CD8-positive, alpha-beta memory T cell (primary cell): ENCODE measurements around the gene FMNL2. TPM values are rescaled to one million over a fixed set of nuclear protein-coding genes. Genes with fewer than 3 reads are reported as not detected.
"Not testable (repeated sequence)": the region's sequence is repeated elsewhere in the genome, so short reads cannot be mapped to it uniquely, and the experiment has no call there.

Experiments
- CTCF ChIA-PET: fragments of 350-600 bp; sonication (Branson Sonifier 250); formaldehyde crosslinking; loops from one replicate; lab custom pipeline; 2021; ENCODE audit warnings: antibody characterized with exemption; lab: Charles Lee
- POLR2A ChIA-PET: fragments of 350-600 bp; sonication (Branson Sonifier 250); formaldehyde crosslinking; loops from one replicate; lab custom pipeline; 2021; ENCODE audit warnings: antibody characterized with exemption; lab: Charles Lee
- DNase-seq, 5 donors: peaks; one replicate each; pipeline versions ENCODE4 v3.0.0 to v3.0.0-alpha.2; 2020 to 2022; ENCODE audit warnings: mixed read lengths in 1 of 5
- H3K27ac ChIP-seq: one replicate; pipeline ENCODE4 v1.7.0; 2013; ENCODE audit warnings: low read depth, mild to moderate bottlenecking, low read length, moderate library complexity
- H3K27me3 ChIP-seq: 2 replicates; pipeline ENCODE4 v1.7.0; 2013; ENCODE audit warnings: low read length, mild to moderate bottlenecking; ENCODE audit not compliant: insufficient read depth, poor library complexity, severe bottlenecking
- H3K36me3 ChIP-seq: 2 replicates; pipeline ENCODE4 v1.7.0; 2013; ENCODE audit warnings: mild to moderate bottlenecking, low read length, moderate library complexity; ENCODE audit not compliant: insufficient read depth
- H3K4me1 ChIP-seq: 2 replicates; pipeline ENCODE4 v1.7.0; 2013; ENCODE audit warnings: mild to moderate bottlenecking, low read length, moderate library complexity; ENCODE audit not compliant: insufficient read depth
- H3K4me3 ChIP-seq: 2 replicates; pipeline ENCODE4 v1.7.0; 2013; ENCODE audit warnings: mild to moderate bottlenecking, low read length
- H3K9me3 ChIP-seq: 2 replicates; pipeline ENCODE4 v1.7.0; 2013; ENCODE audit warnings: mild to moderate bottlenecking, low read length
- H3K27ac Mint-ChIP-seq, 8 donors: one replicate each; pipeline ENCODE4 v1.8.0; 2020 to 2021; ENCODE audit warnings: mixed read lengths in 8 of 8, mild to moderate bottlenecking in 6 of 8, inconsistent platforms in 3 of 8, moderate library complexity in 3 of 8
- H3K27me3 Mint-ChIP-seq, 2 donors: one replicate each; pipeline ENCODE4 v1.8.0; 2020 to 2021; ENCODE audit warnings: mixed read lengths in 2 of 2, mild to moderate bottlenecking in 1 of 2, moderate library complexity in 1 of 2
- H3K36me3 Mint-ChIP-seq, 3 donors: one replicate each; pipeline ENCODE4 v1.8.0; 2020 to 2021; ENCODE audit warnings: mixed read lengths in 3 of 3, inconsistent platforms in 1 of 3, mild to moderate bottlenecking in 1 of 3
- H3K4me1 Mint-ChIP-seq, 3 donors: one replicate each; pipeline ENCODE4 v1.8.0; 2020 to 2021; ENCODE audit warnings: mixed read lengths in 3 of 3, inconsistent platforms in 1 of 3, mild to moderate bottlenecking in 1 of 3
- H3K4me3 Mint-ChIP-seq, 7 donors: one replicate each; pipeline ENCODE4 v1.8.0; 2020 to 2021; ENCODE audit warnings: mixed read lengths in 7 of 7, mild to moderate bottlenecking in 6 of 7, moderate library complexity in 4 of 7, inconsistent platforms in 2 of 7
- H3K9me3 Mint-ChIP-seq, 5 donors: one replicate each; pipeline ENCODE4 v1.8.0; 2020 to 2022; ENCODE audit warnings: mixed read lengths in 5 of 5, mild to moderate bottlenecking in 3 of 5, moderate library complexity in 2 of 5, inconsistent platforms in 1 of 5
- polyA plus RNA-seq: library from polyadenylated mRNA; unstranded; fragments of 300-500 nt; fragmentation: Illumina TruSeq; gene quantifications from one replicate; pipeline ENCODE4 v1.2.3, GENCODE V29; 2021
- total RNA-seq, 2 experiments: library from RNA; stranded (reverse); gene quantifications; one replicate each; pipeline ENCODE4 v1.2.3, GENCODE V29; 2021

The FMNL2 gene
- total and polyA plus RNA-seq, 3 experiments from 2014 or later: 0.05 to 0.59 (median 0.58) TPM

GRCh38 chr2:152309352-152310214, 25.4 kb upstream of the FMNL2 start:
- ChIA-PET CTCF (no interaction called here), POLR2A (no interaction called here)
- no peak overlapping the region for H3K27ac ChIP-seq
- H3K4me3 ChIP-seq: no peak overlapping the region
- Mint-ChIP-seq H3K36me3 (no peaks in the 10 kb centered on the region), H3K4me1 (no peaks in the 10 kb centered on the region), H3K4me3 (no peak overlapping the region), H3K9me3 (no peaks in the 10 kb centered on the region), H3K27me3 (no peaks in the 10 kb centered on the region), H3K27ac (no peak overlapping the region)
- H3K4me1 ChIP-seq: no peaks in the 10 kb centered on the region
- no peaks in the 10 kb centered on the region for H3K36me3 ChIP-seq
- DNase-seq: no peak
- H3K9me3 ChIP-seq: no peaks in the 10 kb centered on the region
- no peaks in the 10 kb centered on the region for H3K27me3 ChIP-seq

GRCh38 chr2:152319822-152320570, 15.0 kb upstream of the FMNL2 start:
- no peaks in the 10 kb centered on the region for H3K36me3 Mint-ChIP-seq
- H3K27ac Mint-ChIP-seq: no peak overlapping the region
- POLR2A ChIA-PET: no interaction called here

GRCh38 chr2:152320814-152321213, 14.2 kb upstream of the FMNL2 start:
- H3K4me3 ChIP-seq: no peak overlapping the region
- Mint-ChIP-seq H3K27ac (no peak overlapping the region), H3K4me1 (no peaks in the 10 kb centered on the region), H3K4me3 (no peak overlapping the region), H3K36me3 (no peaks in the 10 kb centered on the region), H3K9me3 (peaks cover 0 to 5% (median 0%) of the 10 kb centered on the region in 5 donors), H3K27me3 (peaks cover 0 to 16% of the 10 kb centered on the region in 2 donors)
- H3K4me1 ChIP-seq: no peaks in the 10 kb centered on the region
- no peak for DNase-seq
- H3K36me3 ChIP-seq: no peaks in the 10 kb centered on the region
- no peak overlapping the region for H3K27ac ChIP-seq
- H3K27me3 ChIP-seq: no peaks in the 10 kb centered on the region
- ChIA-PET CTCF (no interaction called here), POLR2A (no interaction called here)
- no peaks in the 10 kb centered on the region for H3K9me3 ChIP-seq

More at GRCh38 chr2:152319822-152320570, 15.0 kb upstream of the FMNL2 start:
- no peaks in the 10 kb centered on the region for H3K4me1 Mint-ChIP-seq
- H3K9me3 Mint-ChIP-seq: peaks cover 0 to 5% (median 0%) of the 10 kb centered on the region in 5 donors
- Histone ChIP-seq H3K27ac (no peak overlapping the region), H3K4me1 (no peaks in the 10 kb centered on the region), H3K36me3 (no peaks in the 10 kb centered on the region), H3K9me3 (no peaks in the 10 kb centered on the region), H3K4me3 (no peak overlapping the region), H3K27me3 (no peaks in the 10 kb centered on the region)
- peaks cover 0 to 16% of the 10 kb centered on the region in 2 donors for H3K27me3 Mint-ChIP-seq
- no peak overlapping the region for H3K4me3 Mint-ChIP-seq
- DNase-seq: no peak
- CTCF ChIA-PET: no interaction called here

GRCh38 chr2:152322222-152322621, 12.8 kb upstream of the FMNL2 start:
- H3K27me3 Mint-ChIP-seq: peaks cover 0 to 16% of the 10 kb centered on the region in 2 donors
- DNase-seq: no peak
- Histone ChIP-seq H3K36me3 (no peaks in the 10 kb centered on the region), H3K9me3 (no peaks in the 10 kb centered on the region), H3K4me3 (no peak overlapping the region), H3K27me3 (no peaks in the 10 kb centered on the region), H3K27ac (no peak overlapping the region), H3K4me1 (no peaks in the 10 kb centered on the region)
- H3K4me3 Mint-ChIP-seq: no peak overlapping the region
- H3K27ac Mint-ChIP-seq: no peak overlapping the region
- no peaks in the 10 kb centered on the region for H3K4me1 Mint-ChIP-seq
- peaks cover 0 to 3% (median 0%) of the 10 kb centered on the region in 5 donors for H3K9me3 Mint-ChIP-seq
- ChIA-PET CTCF (no interaction called here), POLR2A (no interaction called here)
- no peaks in the 10 kb centered on the region for H3K36me3 Mint-ChIP-seq

GRCh38 chr2:152325126-152325525, 9.8 kb upstream of the FMNL2 start:
- H3K27ac ChIP-seq, H3K27me3 ChIP-seq, H3K36me3 Mint-ChIP-seq, H3K9me3 Mint-ChIP-seq, H3K4me1 ChIP-seq, DNase-seq, CTCF ChIA-PET, H3K9me3 ChIP-seq, H3K4me3 Mint-ChIP-seq, H3K4me1 Mint-ChIP-seq, H3K4me3 ChIP-seq, H3K36me3 ChIP-seq, H3K27ac Mint-ChIP-seq, POLR2A ChIA-PET: not testable (repeated sequence)
- peaks cover 0 to 14% of the 10 kb centered on the region in 2 donors for H3K27me3 Mint-ChIP-seq

- H3K4me3 ChIP-seq: no peak overlapping the region
Observed at GRCh38 chr2:152326710-152327109, 8.3 kb upstream of the FMNL2 start.

GRCh38 chr2:152328013-152328412, 7.0 kb upstream of the FMNL2 start:
- Mint-ChIP-seq H3K9me3 (no peaks in the 10 kb centered on the region), H3K36me3 (no peaks in the 10 kb centered on the region), H3K4me1 (no peaks in the 10 kb centered on the region), H3K4me3 (no peak overlapping the region), H3K27me3 (peaks cover 3 to 27% of the 10 kb centered on the region in 2 donors), H3K27ac (no peak overlapping the region)
- Histone ChIP-seq H3K4me1 (no peaks in the 10 kb centered on the region), H3K36me3 (no peaks in the 10 kb centered on the region), H3K27ac (no peak overlapping the region), H3K9me3 (no peaks in the 10 kb centered on the region), H3K4me3 (no peak overlapping the region), H3K27me3 (no peaks in the 10 kb centered on the region)
- POLR2A ChIA-PET: no interaction called here
- CTCF ChIA-PET: no interaction called here
- DNase-seq: no peak

More at GRCh38 chr2:152326710-152327109, 8.3 kb upstream of the FMNL2 start:
- Histone ChIP-seq H3K36me3 (no peaks in the 10 kb centered on the region), H3K27me3 (no peaks in the 10 kb centered on the region), H3K27ac (no peak overlapping the region), H3K4me1 (no peaks in the 10 kb centered on the region), H3K9me3 (no peaks in the 10 kb centered on the region)
- DNase-seq: no peak
- no peak overlapping the region for H3K4me3 Mint-ChIP-seq
- H3K27me3 Mint-ChIP-seq: peaks cover 3 to 20% of the 10 kb centered on the region in 2 donors
- no peak overlapping the region for H3K27ac Mint-ChIP-seq
- H3K4me1 Mint-ChIP-seq: no peaks in the 10 kb centered on the region
- ChIA-PET POLR2A (no interaction called here), CTCF (no interaction called here)
- no peaks in the 10 kb centered on the region for H3K9me3 Mint-ChIP-seq
- H3K36me3 Mint-ChIP-seq: no peaks in the 10 kb centered on the region

- CTCF ChIA-PET: no interaction called here
Observed at GRCh38 chr2:152330235-152330866, 4.6 kb upstream of the FMNL2 start.

More at GRCh38 chr2:152330235-152330866, 4.6 kb upstream of the FMNL2 start:
- H3K9me3 ChIP-seq: no peaks in the 10 kb centered on the region
- no peaks in the 10 kb centered on the region for H3K36me3 ChIP-seq
- H3K27me3 ChIP-seq: peaks cover 5% of the 10 kb centered on the region
- no peak overlapping the region for H3K27ac Mint-ChIP-seq
- no peak overlapping the region for H3K4me3 ChIP-seq
- H3K4me1 Mint-ChIP-seq: peaks cover 0 to 8% (median 4%) of the 10 kb centered on the region in 3 donors
- no peaks in the 10 kb centered on the region for H3K36me3 Mint-ChIP-seq
- DNase-seq: no peak
- no peaks in the 10 kb centered on the region for H3K9me3 Mint-ChIP-seq
- H3K4me3 Mint-ChIP-seq: no peak overlapping the region
- no peaks in the 10 kb centered on the region for H3K4me1 ChIP-seq
- H3K27ac ChIP-seq: no peak overlapping the region
- H3K27me3 Mint-ChIP-seq: peaks cover 11 to 46% of the 10 kb centered on the region in 2 donors
- POLR2A ChIA-PET: no interaction called here
